Measurements from ENCODE around the gene RAB6A.

Gene RAB6A

GRCh38 chr11:73800276-73800806 lies 39.5 kb upstream of the RAB6A start:
- DNase-seq (ENCODE audit: low spot score) (no peak), ATAC-seq (ENCODE audit: low read depth) (no peak)
- TF ChIP-seq CTCF (IDR thresholded peaks at IDR 0.05; ENCODE audit: poor library complexity, severe bottlenecking), result no peak
- Histone ChIP-seq H3K27me3 (ENCODE audit: insufficient read depth, poor library complexity, severe bottlenecking) (no peaks in the 10 kb centered on the region), H3K4me3 (ENCODE audit: severe bottlenecking) (no peak overlapping the region), H3K36me3 (ENCODE audit: low read depth) (no peaks in the 10 kb centered on the region), H3K9me3 (ENCODE audit: severe bottlenecking) (no peaks in the 10 kb centered on the region), H3K4me1 (ENCODE audit: insufficient read depth, poor library complexity, severe bottlenecking) (no peaks in the 10 kb centered on the region), H3K27ac (ENCODE audit: poor library complexity, severe bottlenecking) (no peak overlapping the region)

DNA sequence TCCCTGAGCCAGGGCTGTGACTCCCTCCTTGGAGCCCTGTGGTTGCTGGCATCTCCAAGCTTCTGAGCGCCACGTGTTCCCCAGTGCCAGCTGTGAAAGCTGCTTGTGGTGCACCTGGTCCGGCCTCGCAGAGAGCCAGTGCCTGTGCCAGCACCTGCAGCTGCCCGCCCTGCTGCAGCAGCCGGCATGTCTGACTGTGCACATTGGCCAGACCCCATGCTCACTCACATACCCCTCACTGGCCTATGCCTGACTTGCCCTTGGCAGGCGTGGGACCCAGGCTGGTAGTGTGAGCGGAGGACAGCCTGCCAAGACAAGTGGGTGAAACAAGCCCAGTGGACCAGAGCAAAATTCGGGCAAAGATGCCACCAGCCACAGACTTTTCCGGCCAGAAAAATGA lies 36.6 kb upstream of the RAB6A start:
- H3K4me3 ChIP-seq (ENCODE audit: severe bottlenecking), result no peak overlapping the region
- H3K27ac ChIP-seq (ENCODE audit: poor library complexity, severe bottlenecking), result no peak overlapping the region
- ATAC-seq (ENCODE audit: low read depth), result peak; percentile 35; the same call in 2 of the 3 replicates
- TF ChIP-seq CTCF (IDR thresholded peaks at IDR 0.05; ENCODE audit: poor library complexity, severe bottlenecking), result no peak
- no peaks in the 10 kb centered on the region for H3K9me3 ChIP-seq (ENCODE audit: severe bottlenecking)
- H3K27me3 ChIP-seq (ENCODE audit: insufficient read depth, poor library complexity, severe bottlenecking), result no peaks in the 10 kb centered on the region
- no peaks in the 10 kb centered on the region for H3K36me3 ChIP-seq (ENCODE audit: low read depth)
- H3K4me1 ChIP-seq (ENCODE audit: insufficient read depth, poor library complexity, severe bottlenecking), result no peaks in the 10 kb centered on the region
- no peak for DNase-seq (ENCODE audit: low spot score)

- H3K27me3 ChIP-seq (ENCODE audit: insufficient read depth, poor library complexity, severe bottlenecking), result no peaks in the 10 kb centered on the region
- ATAC-seq (ENCODE audit: low read depth), result no peak
- DNase-seq (ENCODE audit: low spot score), result no peak
- H3K9me3 ChIP-seq (ENCODE audit: severe bottlenecking), result no peaks in the 10 kb centered on the region
- H3K4me3 ChIP-seq (ENCODE audit: severe bottlenecking), result no peak overlapping the region
- no peaks in the 10 kb centered on the region for H3K4me1 ChIP-seq (ENCODE audit: insufficient read depth, poor library complexity, severe bottlenecking)
- no peak overlapping the region for H3K27ac ChIP-seq (ENCODE audit: poor library complexity, severe bottlenecking)
- no peak for TF ChIP-seq CTCF (IDR thresholded peaks at IDR 0.05; ENCODE audit: poor library complexity, severe bottlenecking)
- H3K36me3 ChIP-seq (ENCODE audit: low read depth), result no peaks in the 10 kb centered on the region
Measured at GRCh38 chr11:73795925-73796632, 35.2 kb upstream of the RAB6A start.

DNA sequence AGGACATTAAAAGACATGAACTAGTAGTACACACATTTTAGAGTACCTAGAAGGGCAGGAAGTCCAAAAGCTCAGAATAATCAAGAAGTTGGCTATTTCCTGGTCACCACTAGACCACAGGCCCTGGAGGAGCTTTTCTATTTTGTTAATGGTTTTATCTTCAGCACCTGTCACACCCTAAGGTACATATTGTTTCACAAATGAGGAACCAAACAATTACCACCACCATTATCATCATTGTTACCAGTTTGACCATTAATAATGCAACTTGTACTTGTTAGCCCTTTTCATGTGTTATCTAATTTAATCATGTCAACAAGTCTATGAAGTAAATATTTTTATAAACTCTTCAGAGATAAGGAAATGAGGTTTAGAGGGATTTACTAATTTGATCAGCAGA lies 31.7 kb upstream of the RAB6A start:
- no peaks in the 10 kb centered on the region for H3K4me1 ChIP-seq (ENCODE audit: insufficient read depth, poor library complexity, severe bottlenecking)
- DNase-seq (ENCODE audit: low spot score) (no peak), ATAC-seq (ENCODE audit: low read depth) (no peak)
- no peak overlapping the region for H3K27ac ChIP-seq (ENCODE audit: poor library complexity, severe bottlenecking)
- TF ChIP-seq CTCF (IDR thresholded peaks at IDR 0.05; ENCODE audit: poor library complexity, severe bottlenecking), result no peak
- no peaks in the 10 kb centered on the region for H3K27me3 ChIP-seq (ENCODE audit: insufficient read depth, poor library complexity, severe bottlenecking)
- H3K4me3 ChIP-seq (ENCODE audit: severe bottlenecking), result no peak overlapping the region
- no peaks in the 10 kb centered on the region for H3K36me3 ChIP-seq (ENCODE audit: low read depth)
- no peaks in the 10 kb centered on the region for H3K9me3 ChIP-seq (ENCODE audit: severe bottlenecking)

GRCh38 chr11:73789279-73789670 lies 28.4 kb upstream of the RAB6A start:
- peaks cover 4% of the 10 kb centered on the region for H3K4me1 ChIP-seq (ENCODE audit: insufficient read depth, poor library complexity, severe bottlenecking)
- TF ChIP-seq CTCF (IDR thresholded peaks at IDR 0.05; ENCODE audit: poor library complexity, severe bottlenecking), result no peak
- ATAC-seq (ENCODE audit: low read depth) (no peak), DNase-seq (ENCODE audit: low spot score) (no peak)
- H3K4me3 ChIP-seq (ENCODE audit: severe bottlenecking), result no peak overlapping the region
- H3K27ac ChIP-seq (ENCODE audit: poor library complexity, severe bottlenecking), result peak overlapping the region; percentile 85
- no peaks in the 10 kb centered on the region for H3K27me3 ChIP-seq (ENCODE audit: insufficient read depth, poor library complexity, severe bottlenecking)
- no peaks in the 10 kb centered on the region for H3K36me3 ChIP-seq (ENCODE audit: low read depth)
- no peaks in the 10 kb centered on the region for H3K9me3 ChIP-seq (ENCODE audit: severe bottlenecking)
